Glomerular visceral epithelial cell (primary cell): Measurements from ENCODE around the gene PHRF1.

Experiments
- DNase-seq: peaks from one replicate; pipeline ENCODE4 v3.0.0-alpha.2; 2016; ENCODE audit errors: extremely low spot score

Gene PHRF1

GRCh38 chr11:601573-602245 is 25.4 kb downstream of the PHRF1 start:
- no peak for DNase-seq

DNA sequence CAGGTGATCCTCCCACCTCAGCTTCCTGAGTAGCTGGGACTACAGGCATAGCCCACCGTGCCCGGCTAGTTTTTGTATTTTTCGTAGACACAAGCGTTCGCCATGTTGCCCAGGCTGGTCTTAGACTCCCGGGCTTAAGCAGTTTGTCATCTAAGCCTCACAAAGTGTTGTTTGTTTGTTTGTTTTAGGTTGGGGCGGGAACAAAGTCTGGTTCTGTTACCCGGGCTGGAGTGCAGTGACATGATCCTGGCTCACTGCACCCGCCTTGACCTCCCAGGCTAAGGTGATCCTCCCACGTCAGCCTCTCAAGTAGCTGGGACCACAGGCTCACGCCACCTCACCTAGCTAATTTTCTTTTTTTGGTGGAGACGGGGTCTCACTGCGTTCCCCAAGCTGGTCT is 26.9 kb downstream of the PHRF1 start:
- DNase-seq = no peak

GRCh38 chr11:605286-606129 is 29.2 kb downstream of the PHRF1 start:
- no peak for DNase-seq

- peak; percentile 47 for DNase-seq
Observed at GRCh38 chr11:606245-606644, 30.0 kb downstream of the PHRF1 start.

- no peak for DNase-seq
Observed at GRCh38 chr11:607020-607780, 30.9 kb downstream of the PHRF1 start.

- no peak for DNase-seq
Observed at GRCh38 chr11:607971-608659, 31.8 kb downstream of the PHRF1 start.

DNA sequence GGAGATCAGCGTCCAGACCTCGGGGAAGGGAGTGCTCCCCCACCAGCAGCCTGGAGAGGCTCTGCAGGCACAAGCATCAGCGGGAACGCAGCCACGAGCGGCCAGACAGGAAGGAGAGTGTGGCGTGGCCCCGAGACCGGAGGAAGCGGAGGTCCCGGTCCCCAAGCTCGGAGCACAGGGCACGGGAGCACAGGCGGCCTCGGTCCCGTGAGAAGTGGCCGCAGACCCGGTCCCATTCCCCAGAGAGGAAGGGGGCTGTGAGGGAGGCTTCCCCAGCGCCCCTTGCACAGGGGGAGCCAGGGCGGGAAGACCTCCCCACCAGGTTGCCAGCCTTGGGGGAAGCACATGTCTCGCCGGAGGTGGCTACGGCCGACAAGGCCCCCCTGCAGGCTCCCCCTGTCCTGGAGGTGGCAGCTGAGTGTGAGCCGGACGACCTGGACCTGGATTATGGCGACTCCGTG is 32.6 kb downstream of the PHRF1 start:
- no peak for DNase-seq

- no peak for DNase-seq
Observed at GRCh38 chr11:609341-609811, 33.1 kb downstream of the PHRF1 start.

GRCh38 chr11:610146-610801 is 34.0 kb downstream of the PHRF1 start:
- no peak for DNase-seq

DNA sequence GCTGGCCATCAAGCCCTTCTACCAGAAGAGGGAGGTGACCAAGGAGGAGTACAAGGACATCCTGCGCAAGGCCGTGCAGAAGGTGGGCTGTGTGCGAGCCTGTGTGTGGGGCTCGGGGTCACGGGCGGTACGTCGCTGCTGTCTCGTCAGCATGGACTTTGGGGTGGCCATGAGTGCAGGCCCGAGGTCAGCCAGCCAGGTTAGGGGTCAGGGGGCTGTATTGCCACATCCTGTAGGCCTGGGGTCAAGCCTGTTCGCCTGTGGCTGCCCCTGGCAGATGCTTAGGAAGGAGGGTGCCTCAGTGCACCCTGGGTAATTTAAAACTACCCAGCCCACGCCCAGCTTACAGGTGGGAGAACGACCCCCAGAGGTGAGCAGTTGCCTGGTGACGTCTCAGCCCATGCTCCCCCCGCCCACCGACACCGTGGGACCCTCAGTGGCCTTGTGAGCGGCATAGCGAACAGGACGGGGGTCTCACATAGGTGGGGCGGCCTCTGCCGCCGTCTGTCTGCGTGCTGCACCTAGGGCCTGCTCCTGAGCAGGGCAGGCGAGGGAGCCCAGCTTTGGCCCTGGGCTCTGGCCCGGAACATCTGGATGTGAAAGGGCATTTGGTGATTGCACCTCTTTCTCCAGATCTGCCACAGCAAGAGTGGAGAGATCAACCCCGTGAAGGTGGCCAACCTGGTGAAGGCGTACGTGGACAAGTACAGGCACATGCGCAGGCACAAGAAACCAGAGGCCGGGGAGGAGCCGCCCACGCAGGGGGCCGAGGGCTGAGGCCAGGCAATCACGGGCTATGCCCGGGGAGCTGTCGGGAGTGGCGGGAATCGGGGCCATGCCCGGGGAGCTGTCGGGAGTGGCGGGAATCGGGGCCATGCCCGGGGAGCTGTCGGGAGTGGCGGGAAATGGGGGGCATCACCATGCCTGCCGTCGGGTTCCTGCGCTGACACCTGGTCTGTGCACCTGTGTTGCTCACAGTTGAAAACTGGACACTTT is 35.0 kb downstream of the PHRF1 start:
- no peak for DNase-seq

- DNase-seq = peak; percentile 53
Observed at GRCh38 chr11:612201-612960, 36.1 kb downstream of the PHRF1 start.

- no peak for DNase-seq
Observed at GRCh38 chr11:612961-613300, 36.7 kb downstream of the PHRF1 start.

- peak; percentile 69 for DNase-seq
Observed at GRCh38 chr11:613369-613968, 37.2 kb downstream of the PHRF1 start.

- no peak for DNase-seq
Observed at GRCh38 chr11:614021-614622, 37.9 kb downstream of the PHRF1 start.

DNA sequence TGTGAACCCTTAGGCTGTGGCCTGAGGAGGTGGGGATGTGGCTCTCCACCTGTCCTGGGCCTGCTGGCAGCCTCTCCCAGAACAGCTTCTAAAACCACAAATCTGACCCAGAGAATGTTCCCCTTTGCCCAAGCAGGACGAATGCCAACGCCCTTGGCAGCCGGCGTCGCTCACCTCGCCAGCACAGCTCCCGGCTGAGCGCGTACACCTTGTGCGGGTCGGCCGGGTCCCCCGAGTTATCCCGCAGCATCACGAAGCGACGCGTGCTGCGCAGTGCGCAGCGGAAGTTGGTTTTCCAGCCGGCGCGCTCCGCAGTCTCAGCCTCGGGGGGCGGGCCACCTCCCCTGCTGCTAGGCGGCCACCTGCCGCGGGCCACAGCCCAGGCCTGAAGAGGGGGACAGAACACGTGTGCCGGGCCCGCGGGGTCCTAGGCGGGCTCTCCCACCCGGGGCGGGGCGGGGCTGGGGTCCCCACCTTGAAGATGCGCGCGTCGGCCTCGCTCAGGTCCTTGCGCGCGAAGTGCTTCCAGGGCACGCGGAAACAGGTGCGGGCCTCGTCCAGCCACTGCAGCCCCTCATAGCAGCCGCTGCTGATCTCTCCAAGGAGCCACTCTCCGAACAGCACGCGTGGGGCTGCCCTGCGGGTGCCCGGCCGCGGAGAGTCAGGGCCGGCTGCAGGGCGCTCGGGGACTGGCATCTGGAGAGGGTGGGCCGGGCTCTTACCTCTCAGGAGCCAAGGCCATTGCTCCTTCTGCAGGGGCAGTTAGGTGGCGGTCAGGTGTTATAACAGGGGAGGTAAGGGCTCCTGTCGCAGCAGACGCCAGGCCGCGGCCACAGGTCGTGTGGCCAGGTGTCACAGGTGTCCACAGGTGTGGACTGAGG is 38.6 kb downstream of the PHRF1 start:
- peak; percentile 23 for DNase-seq

DNA sequence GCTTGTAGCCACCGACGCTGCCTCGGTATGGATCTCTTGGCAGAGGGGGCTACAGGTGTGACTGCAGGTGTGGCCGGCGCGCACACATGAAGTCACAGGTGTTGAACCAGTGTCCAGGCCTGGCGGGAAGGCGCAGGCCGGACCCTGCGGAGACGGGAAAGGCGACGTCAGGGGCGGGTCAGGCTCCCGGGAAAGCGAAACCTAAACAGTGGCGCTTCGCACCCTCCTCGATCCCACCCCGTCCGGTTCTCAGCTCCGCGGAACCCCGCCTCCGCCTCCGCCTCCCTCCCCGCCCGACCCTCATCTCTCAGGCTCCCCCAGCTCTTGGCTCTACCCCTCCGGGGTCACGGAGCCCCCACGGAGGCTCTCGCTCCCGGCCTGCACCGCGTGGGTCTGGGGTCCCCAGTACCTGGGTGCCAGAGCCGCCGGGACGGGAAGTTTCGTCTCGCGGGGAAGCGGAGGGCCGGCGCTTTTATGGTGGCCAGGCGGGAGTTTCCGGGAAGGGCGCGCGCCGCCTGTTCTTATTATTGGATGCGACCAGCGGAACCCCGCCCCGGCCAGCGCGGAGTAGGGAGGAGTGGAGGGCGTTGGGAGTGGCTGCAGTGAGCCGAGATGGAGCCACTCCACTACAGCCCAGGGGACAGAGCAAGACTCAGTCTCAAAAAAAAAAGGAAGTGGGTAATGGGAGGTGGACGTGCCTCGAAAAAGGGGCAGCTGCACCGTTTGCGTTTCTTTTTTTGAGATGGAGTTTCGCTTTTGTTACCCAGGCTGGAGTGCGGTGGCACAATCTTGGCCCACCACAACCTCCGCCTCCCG is 39.4 kb downstream of the PHRF1 start, which contains the start of gene IRF7:
Gene IRF7, minus strand, starts transcription at position 447 of the 816 bp plus-strand sequence. CDS start 586 bp downstream, outside the sequence.
- peak; percentile 92 for DNase-seq
